ENCODE results near the gene CCND2. TPM values are rescaled to one million over a fixed set of nuclear protein-coding genes. Genes with fewer than 3 reads are reported as not detected.

CCND2 gene
- total and polyA plus RNA-seq, 4 donors = 0.50 to 16.5 (median 3.0) TPM

DNA sequence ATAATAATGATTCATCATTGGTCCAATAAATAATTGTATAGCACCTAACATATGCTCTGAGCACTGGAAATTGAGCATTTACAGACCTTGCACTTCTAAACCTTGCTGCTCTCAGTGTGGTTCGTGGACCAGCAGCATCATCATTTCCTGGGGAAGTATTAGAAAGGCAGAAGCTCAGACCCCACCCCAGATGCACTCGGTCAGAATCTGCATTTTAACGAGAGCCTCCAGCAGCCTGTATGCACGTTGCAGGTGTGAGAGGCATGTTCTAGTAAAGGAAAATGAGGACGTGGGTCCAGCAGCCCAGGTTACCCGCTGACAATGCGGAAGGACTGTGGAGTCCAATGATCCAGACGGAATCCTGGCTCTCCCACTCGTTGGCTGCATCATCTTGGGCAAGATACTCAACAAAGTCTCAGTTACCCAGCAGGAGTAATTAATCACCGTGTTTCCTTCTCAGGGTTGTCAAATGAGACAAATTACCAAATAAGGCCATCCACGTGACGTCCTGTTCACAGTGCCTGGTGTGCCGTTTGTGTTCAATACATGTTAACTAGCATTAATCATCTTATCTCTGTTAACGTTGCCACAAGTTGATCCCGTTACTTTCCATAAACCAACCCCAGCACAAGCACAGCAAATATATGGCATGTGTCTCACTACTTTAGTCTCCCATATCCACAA lies 49.2 kb upstream of the CCND2 start:
- Histone ChIP-seq H3K27me3 (ENCODE audit: control insufficient read depth in 4 of 4, insufficient read depth in 4 of 4, low read length in 3 of 4) (peaks cover 0 to 4% (median 0%) of the 10 kb centered on the region in 4 donors), H3K4me1 (ENCODE audit: control insufficient read depth in 4 of 4, insufficient read depth in 4 of 4, low read length in 3 of 4) (no peaks in the 10 kb centered on the region), H3K4me3 (ENCODE audit: low read depth in 1 of 3, low read length in 3 of 3) (no peak overlapping the region), H3K9me3 (ENCODE audit: control insufficient read depth in 4 of 4, low read length in 3 of 4) (no peaks in the 10 kb centered on the region), H3K36me3 (ENCODE audit: control insufficient read depth in 4 of 4, insufficient read depth in 3 of 4, low read depth in 1 of 4, low read length in 3 of 4) (no peaks in the 10 kb centered on the region), H3K9ac (ENCODE audit: low read depth in 1 of 2, low read length in 2 of 2) (no peak overlapping the region), H3K27ac (ENCODE audit: low read depth in 1 of 2, low read length in 2 of 2) (peak overlapping the region in 1 of 2 donors; percentile 46)
- 62% methylated on average over 15 of the region's 15 CpGs for WGBS
- peak; percentile 22 for DNase-seq (ENCODE audit: low spot score)
- TF ChIP-seq HNF4G (IDR thresholded peaks at IDR 0.05) (no peak), HNF4A (conservative IDR thresholded peaks at IDR 0.05) (no peak), GABPA (IDR thresholded peaks at IDR 0.05 in 1 of 2, conservative IDR thresholded peaks at IDR 0.05 in 1 of 2) (no peak), SP1 (IDR thresholded peaks at IDR 0.05) (no peak)

DNA sequence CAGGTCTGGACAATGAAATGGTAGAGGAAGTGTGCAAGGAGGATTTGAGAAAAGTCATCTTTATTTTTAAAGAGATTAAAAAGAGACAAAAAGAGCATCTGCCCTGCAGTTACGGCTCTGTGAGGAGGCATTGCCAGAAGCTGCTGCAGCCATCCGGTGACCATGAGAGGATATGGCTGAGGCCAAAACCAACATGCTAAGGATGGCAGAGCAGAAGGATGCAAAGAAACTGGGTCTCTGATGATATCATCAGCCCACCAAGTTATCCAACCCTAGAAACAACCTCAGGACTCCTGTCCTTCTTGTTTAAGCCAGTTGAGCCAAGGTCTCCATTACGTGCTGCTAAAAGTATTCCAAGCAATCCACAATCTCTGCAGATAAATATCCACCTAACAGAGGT lies 48.0 kb upstream of the CCND2 start:
- DNase-seq (ENCODE audit: low spot score) = peak; percentile 14
- H3K27ac ChIP-seq (ENCODE audit: low read depth in 1 of 2, low read length in 2 of 2) = no peak overlapping the region
- no peak for TF ChIP-seq SP1 (IDR thresholded peaks at IDR 0.05)
- no peak for TF ChIP-seq FOXA1 (IDR thresholded peaks at IDR 0.05)
- H3K4me3 ChIP-seq (ENCODE audit: low read depth in 1 of 3, low read length in 3 of 3) = no peak overlapping the region
- no peaks in the 10 kb centered on the region for H3K9me3 ChIP-seq (ENCODE audit: control insufficient read depth in 4 of 4, low read length in 3 of 4)
- peaks cover 0 to 4% (median 0%) of the 10 kb centered on the region in 4 donors for H3K27me3 ChIP-seq (ENCODE audit: control insufficient read depth in 4 of 4, insufficient read depth in 4 of 4, low read length in 3 of 4)
- WGBS = 77% methylated on average over 3 of the region's 3 CpGs
- no peak overlapping the region for H3K9ac ChIP-seq (ENCODE audit: low read depth in 1 of 2, low read length in 2 of 2)
- H3K36me3 ChIP-seq (ENCODE audit: control insufficient read depth in 4 of 4, insufficient read depth in 3 of 4, low read depth in 1 of 4, low read length in 3 of 4) = no peaks in the 10 kb centered on the region
- H3K4me1 ChIP-seq (ENCODE audit: control insufficient read depth in 4 of 4, insufficient read depth in 4 of 4, low read length in 3 of 4) = no peaks in the 10 kb centered on the region

DNA sequence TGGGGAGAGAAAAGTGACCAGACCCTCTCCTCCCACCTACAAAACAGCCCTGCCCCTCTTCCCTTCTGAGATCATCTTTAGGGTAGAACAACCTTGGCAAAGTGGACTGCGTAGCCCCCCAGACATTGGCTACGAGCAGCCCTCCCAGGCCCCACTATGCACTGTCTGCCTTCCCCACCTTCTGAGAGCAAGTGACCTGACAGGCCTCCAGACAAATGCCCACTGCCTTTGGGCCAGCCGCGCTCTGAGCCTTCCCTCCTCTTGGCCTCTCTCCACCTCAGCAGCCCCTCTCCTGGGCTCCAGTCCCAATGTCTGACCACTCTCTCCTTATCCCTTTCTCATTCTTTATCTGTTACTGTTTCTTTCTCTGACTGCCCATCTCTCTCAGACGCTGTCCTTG lies 46.5 kb upstream of the CCND2 start:
- TF ChIP-seq FOXA2 (IDR thresholded peaks at IDR 0.05) (no peak), NR2F2 (IDR thresholded peaks at IDR 0.05) (no peak), GABPA (IDR thresholded peaks at IDR 0.05 in 1 of 2, conservative IDR thresholded peaks at IDR 0.05 in 1 of 2) (no peak), RXRA (IDR thresholded peaks at IDR 0.05) (no peak)
- TF ChIP-seq, protein P1, sequence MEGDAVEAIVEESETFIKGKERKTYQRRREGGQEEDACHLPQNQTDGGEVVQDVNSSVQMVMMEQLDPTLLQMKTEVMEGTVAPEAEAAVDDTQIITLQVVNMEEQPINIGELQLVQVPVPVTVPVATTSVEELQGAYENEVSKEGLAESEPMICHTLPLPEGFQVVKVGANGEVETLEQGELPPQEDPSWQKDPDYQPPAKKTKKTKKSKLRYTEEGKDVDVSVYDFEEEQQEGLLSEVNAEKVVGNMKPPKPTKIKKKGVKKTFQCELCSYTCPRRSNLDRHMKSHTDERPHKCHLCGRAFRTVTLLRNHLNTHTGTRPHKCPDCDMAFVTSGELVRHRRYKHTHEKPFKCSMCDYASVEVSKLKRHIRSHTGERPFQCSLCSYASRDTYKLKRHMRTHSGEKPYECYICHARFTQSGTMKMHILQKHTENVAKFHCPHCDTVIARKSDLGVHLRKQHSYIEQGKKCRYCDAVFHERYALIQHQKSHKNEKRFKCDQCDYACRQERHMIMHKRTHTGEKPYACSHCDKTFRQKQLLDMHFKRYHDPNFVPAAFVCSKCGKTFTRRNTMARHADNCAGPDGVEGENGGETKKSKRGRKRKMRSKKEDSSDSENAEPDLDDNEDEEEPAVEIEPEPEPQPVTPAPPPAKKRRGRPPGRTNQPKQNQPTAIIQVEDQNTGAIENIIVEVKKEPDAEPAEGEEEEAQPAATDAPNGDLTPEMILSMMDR (IDR thresholded peaks at IDR 0.05; ENCODE audit: low read depth, low read length, missing input control) = no peak
- TF ChIP-seq, protein P2, sequence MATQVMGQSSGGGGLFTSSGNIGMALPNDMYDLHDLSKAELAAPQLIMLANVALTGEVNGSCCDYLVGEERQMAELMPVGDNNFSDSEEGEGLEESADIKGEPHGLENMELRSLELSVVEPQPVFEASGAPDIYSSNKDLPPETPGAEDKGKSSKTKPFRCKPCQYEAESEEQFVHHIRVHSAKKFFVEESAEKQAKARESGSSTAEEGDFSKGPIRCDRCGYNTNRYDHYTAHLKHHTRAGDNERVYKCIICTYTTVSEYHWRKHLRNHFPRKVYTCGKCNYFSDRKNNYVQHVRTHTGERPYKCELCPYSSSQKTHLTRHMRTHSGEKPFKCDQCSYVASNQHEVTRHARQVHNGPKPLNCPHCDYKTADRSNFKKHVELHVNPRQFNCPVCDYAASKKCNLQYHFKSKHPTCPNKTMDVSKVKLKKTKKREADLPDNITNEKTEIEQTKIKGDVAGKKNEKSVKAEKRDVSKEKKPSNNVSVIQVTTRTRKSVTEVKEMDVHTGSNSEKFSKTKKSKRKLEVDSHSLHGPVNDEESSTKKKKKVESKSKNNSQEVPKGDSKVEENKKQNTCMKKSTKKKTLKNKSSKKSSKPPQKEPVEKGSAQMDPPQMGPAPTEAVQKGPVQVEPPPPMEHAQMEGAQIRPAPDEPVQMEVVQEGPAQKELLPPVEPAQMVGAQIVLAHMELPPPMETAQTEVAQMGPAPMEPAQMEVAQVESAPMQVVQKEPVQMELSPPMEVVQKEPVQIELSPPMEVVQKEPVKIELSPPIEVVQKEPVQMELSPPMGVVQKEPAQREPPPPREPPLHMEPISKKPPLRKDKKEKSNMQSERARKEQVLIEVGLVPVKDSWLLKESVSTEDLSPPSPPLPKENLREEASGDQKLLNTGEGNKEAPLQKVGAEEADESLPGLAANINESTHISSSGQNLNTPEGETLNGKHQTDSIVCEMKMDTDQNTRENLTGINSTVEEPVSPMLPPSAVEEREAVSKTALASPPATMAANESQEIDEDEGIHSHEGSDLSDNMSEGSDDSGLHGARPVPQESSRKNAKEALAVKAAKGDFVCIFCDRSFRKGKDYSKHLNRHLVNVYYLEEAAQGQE (IDR thresholded peaks at IDR 0.05) = no peak
- TF ChIP-seq, protein P3, sequence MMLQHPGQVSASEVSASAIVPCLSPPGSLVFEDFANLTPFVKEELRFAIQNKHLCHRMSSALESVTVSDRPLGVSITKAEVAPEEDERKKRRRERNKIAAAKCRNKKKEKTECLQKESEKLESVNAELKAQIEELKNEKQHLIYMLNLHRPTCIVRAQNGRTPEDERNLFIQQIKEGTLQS (IDR thresholded peaks at IDR 0.05) = no peak
- no peaks in the 10 kb centered on the region for H3K4me1 ChIP-seq (ENCODE audit: control insufficient read depth in 4 of 4, insufficient read depth in 4 of 4, low read length in 3 of 4)
- no peaks in the 10 kb centered on the region for H3K9me3 ChIP-seq (ENCODE audit: control insufficient read depth in 4 of 4, low read length in 3 of 4)
- H3K27ac ChIP-seq (ENCODE audit: low read depth in 1 of 2, low read length in 2 of 2) = no peak overlapping the region
- H3K36me3 ChIP-seq (ENCODE audit: control insufficient read depth in 4 of 4, insufficient read depth in 3 of 4, low read depth in 1 of 4, low read length in 3 of 4) = no peaks in the 10 kb centered on the region
- peaks cover 0 to 4% (median 0%) of the 10 kb centered on the region in 4 donors for H3K27me3 ChIP-seq (ENCODE audit: control insufficient read depth in 4 of 4, insufficient read depth in 4 of 4, low read length in 3 of 4)
- no peak for DNase-seq (ENCODE audit: low spot score)
- no peak overlapping the region for H3K9ac ChIP-seq (ENCODE audit: low read depth in 1 of 2, low read length in 2 of 2)
- WGBS = 86% methylated on average over 5 of the region's 5 CpGs
- no peak overlapping the region for H3K4me3 ChIP-seq (ENCODE audit: low read depth in 1 of 3, low read length in 3 of 3)
